Measurements from ENCODE around the gene PDE2A. TPM values are rescaled to one million over a fixed set of nuclear protein-coding genes. Genes with fewer than 3 reads are reported as not detected.

Gene PDE2A
- total and polyA plus RNA-seq, 10 of the 15 experiments (the other 5 are each of a cell fraction or from before 2014, with no cell fraction given) = 0.06 to 0.15 (median 0.11) TPM; not detected in 6

- TF ChIP-seq ZZZ3 (IDR thresholded peaks at IDR 0.05; ENCODE audit: control insufficient read depth, insufficient read length, low read depth) (no peak), JUND (IDR thresholded peaks at IDR 0.05; ENCODE audit: low read depth, low read length) (no peak), CEBPZ (IDR thresholded peaks at IDR 0.05; ENCODE audit: low read depth, low read length) (no peak), FOS (IDR thresholded peaks at IDR 0.05; ENCODE audit: borderline replicate concordance, extremely low read depth, insufficient read length) (no peak), PRDM15 (CRISPR knock-in tag; IDR thresholded peaks at IDR 0.05) (no peak), USF2 (IDR thresholded peaks at IDR 0.05; ENCODE audit: borderline replicate concordance, low read depth, low read length) (no peak), SKIL (IDR thresholded peaks at IDR 0.05; ENCODE audit: low read depth, poor library complexity, severe bottlenecking) (peak; percentile 44), CREB1 (IDR thresholded peaks at IDR 0.05; ENCODE audit: low read depth) (peak; percentile 59), ATF7 (IDR thresholded peaks at IDR 0.05; ENCODE audit: low read depth) (peak; percentile 74; the same call in 1 of the 2 replicates), KDM1A (IDR thresholded peaks at IDR 0.05; ENCODE audit: borderline replicate concordance) (no peak), RBBP5 (conservative IDR thresholded peaks at IDR 0.05) (no peak), FOXM1 (IDR thresholded peaks at IDR 0.05; ENCODE audit: low read depth, low read length) (peak; percentile 21; the same call in 1 of the 2 replicates), KLF5 (IDR thresholded peaks at IDR 0.05; ENCODE audit: partially characterized antibody) (no peak), EED (IDR thresholded peaks at IDR 0.05; ENCODE audit: low read depth) (peak; percentile 31; the same call in 1 of the 2 replicates), HCFC1 (IDR thresholded peaks at IDR 0.05; ENCODE audit: low read length) (peak; percentile 83), DPF2 (IDR thresholded peaks at IDR 0.05) (peak; percentile 40; the same call in 1 of the 2 replicates), ESRRA (IDR thresholded peaks at IDR 0.05; ENCODE audit: low read length) (no peak), POLR2A (IDR thresholded peaks at IDR 0.05; ENCODE audit: low read depth, low read length) (no peak), LARP7 (IDR thresholded peaks at IDR 0.05) (no peak), ETV6 (conservative IDR thresholded peaks at IDR 0.05 in 1 of 2, IDR thresholded peaks at IDR 0.05 in 1 of 2; ENCODE audit: borderline replicate concordance in 1 of 2, low read depth in 1 of 2) (0 out of 4 replicates have a peak, but pooled peaks of 1 of the 2 experiments have one; percentile 15), IRF4 (IDR thresholded peaks at IDR 0.05; ENCODE audit: low read depth, low read length) (peak; percentile 51; the same call in 1 of the 2 replicates)
These were observed 5.4 kb downstream of the PDE2A start (continued) for GRCh38 chr11:72668629-72669347.
